Fibroblast of upper back skin (primary cell): Measurements from ENCODE around the gene FAM161A.
A peak's percentile ranks its signal among the peaks of the same experiment; 100 is the strongest.
"Not testable (repeated sequence)": the region's sequence is repeated elsewhere in the genome, so short reads cannot be mapped to it uniquely, and the experiment has no call there.

ENCODE experiments used
- DNase-seq: peaks from one replicate; pipeline ENCODE4 v3.0.0-alpha.2; 2013

Gene FAM161A, protein sequence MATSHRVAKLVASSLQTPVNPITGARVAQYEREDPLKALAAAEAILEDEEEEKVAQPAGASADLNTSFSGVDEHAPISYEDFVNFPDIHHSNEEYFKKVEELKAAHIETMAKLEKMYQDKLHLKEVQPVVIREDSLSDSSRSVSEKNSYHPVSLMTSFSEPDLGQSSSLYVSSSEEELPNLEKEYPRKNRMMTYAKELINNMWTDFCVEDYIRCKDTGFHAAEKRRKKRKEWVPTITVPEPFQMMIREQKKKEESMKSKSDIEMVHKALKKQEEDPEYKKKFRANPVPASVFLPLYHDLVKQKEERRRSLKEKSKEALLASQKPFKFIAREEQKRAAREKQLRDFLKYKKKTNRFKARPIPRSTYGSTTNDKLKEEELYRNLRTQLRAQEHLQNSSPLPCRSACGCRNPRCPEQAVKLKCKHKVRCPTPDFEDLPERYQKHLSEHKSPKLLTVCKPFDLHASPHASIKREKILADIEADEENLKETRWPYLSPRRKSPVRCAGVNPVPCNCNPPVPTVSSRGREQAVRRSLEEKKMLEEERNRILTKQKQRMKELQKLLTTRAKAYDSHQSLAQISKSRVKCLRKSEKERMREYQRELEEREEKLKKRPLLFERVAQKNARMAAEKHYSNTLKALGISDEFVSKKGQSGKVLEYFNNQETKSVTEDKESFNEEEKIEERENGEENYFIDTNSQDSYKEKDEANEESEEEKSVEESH

DNA sequence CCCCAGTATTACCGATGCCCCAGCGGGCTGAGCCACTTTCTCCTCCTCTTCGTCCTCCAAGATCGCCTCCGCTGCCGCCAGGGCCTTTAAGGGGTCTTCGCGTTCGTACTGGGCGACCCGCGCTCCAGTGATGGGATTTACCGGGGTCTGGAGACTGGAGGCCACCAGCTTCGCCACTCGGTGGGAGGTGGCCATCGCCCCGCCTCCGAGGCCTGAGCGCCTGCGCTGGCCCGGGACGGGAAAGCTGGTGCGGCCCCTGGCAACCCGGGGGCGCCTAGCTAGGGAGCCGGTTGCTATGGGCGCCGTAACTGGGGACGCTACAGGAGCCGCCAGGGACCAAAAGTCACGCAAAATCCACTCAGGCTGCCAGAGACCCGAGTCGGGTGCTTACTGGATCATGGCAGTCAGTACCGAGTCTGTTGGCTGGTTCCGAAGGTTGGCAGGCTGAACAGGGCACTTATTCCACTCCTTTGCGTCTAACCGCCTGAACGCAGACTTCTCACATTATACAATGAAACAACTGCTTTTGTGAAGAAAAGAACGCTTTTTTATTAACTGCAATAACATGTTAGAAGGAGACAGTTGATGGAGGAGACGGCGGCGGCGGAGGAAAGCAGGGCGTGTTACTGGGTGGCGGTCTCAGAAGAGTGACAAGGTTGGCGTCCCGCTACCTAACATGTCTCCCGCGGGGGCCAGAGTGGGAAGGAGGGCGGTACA is at the start of gene FAM161A:
Gene FAM161A, minus strand, starts transcription at position 214 of the 717 bp plus-strand sequence. Its CDS starts 19 bp downstream, at position 195.
- peak; percentile 86 for DNase-seq

GRCh38 chr2:61900281-61900680 is 46.4 kb upstream of the FAM161A start:
- no peak for DNase-seq

DNA sequence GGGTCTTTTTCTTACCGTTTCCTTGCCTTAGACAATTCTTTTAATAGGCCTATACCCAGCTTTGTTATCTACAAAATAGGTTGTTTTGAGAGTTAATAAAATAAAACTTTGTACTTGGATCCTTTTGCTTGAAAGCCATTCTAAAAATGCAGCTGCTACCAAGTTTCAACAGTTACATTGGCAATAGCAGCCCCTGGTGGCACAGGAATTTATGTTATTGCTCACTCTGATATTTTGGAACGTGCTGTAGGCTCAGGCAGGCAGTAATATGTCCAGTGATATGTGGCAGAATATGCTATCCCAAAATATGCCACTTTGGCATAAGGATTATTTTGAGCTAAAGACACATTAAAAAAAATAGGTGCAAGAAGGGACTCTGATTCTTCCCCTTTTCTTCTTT is 45.0 kb upstream of the FAM161A start:
- DNase-seq, result peak; percentile 15

DNA sequence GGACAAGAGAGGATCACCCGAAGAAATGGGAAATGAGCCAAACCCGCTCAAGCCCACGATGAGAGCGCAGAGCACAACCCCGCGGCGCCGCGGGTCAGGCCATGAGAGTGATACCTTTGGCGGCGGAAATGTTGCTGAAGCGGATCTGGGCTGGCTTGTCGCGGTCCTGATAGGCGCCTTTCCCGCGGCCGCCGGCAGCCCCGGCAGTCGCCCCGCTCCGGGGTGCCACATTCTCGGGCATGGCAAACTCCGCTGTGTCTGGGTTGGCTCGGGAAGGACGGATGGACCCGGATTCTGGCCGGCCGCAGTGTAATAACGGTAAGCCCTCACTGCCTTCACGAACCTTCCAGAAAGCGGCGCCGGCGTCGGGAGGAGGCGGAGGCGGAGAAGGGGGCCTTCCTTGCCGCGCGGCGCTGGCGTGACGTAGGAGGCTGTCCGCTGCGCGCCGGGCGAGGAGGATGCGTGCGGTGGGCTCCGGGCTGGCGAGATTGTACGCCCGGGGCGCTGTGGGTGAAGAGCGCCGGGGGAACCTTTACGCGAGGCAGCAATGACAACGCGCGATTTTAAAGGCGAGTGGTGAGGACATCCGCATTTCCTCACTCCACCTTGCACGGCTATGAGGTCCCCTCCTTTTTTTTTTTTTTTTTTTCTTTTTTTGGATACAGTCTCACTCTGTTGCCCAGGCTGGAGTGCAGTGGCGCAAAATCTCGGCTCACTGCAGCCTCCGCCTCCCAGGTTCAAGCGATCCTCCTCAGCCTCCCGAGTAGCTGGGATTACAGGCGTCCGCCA is 34.6 kb upstream of the FAM161A start, which contains the start of gene CCT4:
Gene CCT4, minus strand, starts transcription at position 390 of the 789 bp plus-strand sequence. Its CDS starts 149 bp downstream, at position 241.
- DNase-seq, result peak; percentile 82

- DNase-seq, result peak; percentile 37
These were observed 33.9 kb upstream of the FAM161A start for GRCh38 chr2:61887717-61888266.

DNA sequence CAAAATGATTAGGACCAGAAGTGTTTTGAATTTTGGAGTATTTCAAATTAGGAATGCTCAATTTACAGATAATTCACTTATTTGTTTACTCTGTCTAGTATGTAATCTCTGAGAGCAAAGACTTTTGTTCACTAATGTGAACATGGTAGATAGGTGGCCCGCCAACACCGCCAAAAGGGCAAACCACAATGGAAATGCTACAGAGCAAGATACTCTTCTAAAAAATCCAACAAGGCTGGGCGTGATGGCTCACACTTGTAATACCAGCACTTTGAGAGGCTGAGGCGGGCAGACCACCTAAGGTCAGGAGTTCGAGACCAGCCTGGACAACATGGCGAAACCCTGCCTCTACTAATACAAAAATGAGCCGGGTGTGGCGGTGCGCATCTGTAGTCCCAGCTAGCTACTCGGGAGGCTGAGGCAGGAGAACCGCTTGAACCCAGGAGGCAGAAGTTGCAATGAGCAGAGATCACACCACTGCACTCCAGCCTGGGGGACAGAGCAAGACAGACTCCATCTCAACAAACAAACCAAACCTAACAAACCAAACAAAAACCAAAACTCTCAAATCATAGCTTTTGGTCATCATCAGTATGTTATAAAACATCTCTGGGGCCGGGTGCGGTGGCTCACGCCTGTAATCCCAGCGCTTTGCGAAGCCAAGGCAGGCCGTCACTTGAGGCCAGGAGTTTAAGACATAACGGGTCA is 32.2 kb upstream of the FAM161A start:
- DNase-seq, result no peak

DNA sequence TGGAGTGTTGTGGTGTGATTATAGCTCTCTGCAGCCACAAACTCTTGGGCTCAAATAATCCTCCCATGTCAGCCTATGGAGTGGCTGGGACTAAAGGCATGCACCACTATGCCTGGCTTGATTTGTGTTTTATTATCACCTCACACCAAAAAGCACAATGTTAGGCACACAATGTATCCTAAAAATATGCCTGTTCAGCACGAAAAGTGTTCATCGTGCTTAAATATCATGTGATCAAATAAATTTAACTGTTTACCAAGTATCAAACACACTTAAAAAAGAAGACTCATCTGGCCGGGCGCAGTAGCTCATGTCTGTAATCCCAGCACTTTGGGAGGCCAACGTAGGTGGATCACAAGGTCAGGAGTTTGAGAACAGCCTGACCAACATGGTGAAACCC is 29.0 kb upstream of the FAM161A start:
- DNase-seq, result no peak

- not testable (repeated sequence) for DNase-seq
These were observed 25.5 kb upstream of the FAM161A start for GRCh38 chr2:61879351-61879750.

DNA sequence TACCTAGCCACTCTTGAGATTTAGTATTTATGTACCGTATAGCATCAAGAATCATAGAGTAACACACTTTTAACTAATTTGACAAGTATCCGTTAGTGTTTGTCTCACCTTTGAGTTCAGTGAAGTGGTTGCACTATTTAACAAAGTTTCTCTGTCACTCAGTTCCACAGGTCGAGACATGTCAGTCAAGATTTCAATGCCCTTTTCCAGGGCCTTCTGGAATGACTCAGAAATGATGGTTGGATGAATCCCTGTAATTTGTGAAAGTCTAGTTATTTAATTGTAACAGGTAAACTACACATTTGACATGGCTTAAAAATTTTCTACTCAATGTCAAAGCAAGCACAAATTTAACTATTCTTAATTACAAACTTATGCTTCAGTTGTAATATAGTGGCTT is 24.9 kb upstream of the FAM161A start:
- no peak for DNase-seq

GRCh38 chr2:61877571-61878245 is 23.8 kb upstream of the FAM161A start:
- DNase-seq, result no peak

DNA sequence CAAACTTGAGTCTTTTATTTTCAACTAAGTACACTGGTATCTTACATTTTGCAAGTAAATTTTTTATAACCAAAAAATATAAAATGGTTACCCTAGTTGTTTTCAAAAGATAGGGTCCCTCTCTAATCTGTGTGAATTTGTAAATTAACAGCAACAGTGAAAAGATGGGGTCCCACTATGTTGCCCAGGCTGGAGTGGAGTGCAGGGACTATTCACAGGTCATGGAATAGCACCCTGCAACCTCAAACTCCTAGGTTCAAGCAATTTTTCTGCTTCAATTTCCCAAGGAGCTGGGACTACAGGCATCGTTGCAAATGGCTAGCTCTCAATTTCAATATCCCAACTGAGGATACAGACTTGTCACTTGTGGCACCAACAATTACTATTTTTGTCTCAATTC is 22.5 kb upstream of the FAM161A start:
- no peak for DNase-seq

DNA sequence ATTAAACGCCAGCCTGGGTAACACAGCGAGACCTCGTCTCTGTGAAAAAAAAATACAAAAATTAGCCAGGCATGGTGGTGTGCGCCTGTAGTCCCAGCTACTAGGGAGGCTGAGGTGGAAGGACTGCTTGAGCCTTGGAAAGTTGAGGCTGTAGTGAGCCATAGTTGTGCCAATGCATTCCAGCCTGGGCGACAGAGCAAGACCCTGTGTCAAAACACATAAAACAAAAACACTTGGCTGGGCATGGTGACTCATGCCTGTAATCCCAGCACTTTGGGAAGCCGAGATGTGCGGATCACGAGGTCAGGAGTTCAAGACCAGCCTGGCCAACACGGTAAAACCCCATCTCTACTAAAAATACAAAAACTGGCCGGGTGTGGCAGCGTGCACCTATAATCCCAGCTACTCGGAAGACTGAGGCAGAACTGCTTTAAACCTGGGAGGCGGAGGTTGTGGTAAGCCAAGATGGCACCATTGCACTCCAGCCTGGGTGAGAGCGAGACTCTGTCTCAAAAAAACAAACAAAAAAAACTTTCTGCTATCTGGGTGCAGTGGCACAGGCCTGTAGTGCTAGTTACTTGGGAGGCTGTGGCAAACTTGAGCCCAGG is 12.7 kb upstream of the FAM161A start:
- not testable (repeated sequence) for DNase-seq

DNA sequence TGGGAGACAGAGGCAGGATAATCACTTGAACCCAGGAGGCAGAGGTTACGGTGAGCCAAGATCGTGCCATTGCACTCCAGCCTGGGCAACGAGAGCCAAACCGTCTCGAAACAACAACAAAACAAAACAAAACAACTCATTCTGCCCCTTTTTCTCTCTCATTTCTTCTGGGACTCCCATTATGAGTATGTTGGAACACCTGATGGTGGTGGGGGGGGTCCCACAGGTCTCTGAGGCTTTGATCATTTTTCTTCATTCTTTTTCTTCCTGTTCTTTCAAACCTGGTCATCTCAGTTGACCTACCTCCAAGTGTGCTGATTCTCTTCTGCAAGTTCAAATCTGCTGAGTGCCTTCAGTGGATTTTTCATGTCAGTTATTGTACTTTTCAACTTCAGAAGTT is 8.2 kb upstream of the FAM161A start:
- DNase-seq, result no peak

GRCh38 chr2:61857224-61857623 is 3.4 kb upstream of the FAM161A start:
- DNase-seq, result no peak

- no peak for DNase-seq
These were observed 1.4 kb upstream of the FAM161A start for GRCh38 chr2:61855318-61855613.

DNA sequence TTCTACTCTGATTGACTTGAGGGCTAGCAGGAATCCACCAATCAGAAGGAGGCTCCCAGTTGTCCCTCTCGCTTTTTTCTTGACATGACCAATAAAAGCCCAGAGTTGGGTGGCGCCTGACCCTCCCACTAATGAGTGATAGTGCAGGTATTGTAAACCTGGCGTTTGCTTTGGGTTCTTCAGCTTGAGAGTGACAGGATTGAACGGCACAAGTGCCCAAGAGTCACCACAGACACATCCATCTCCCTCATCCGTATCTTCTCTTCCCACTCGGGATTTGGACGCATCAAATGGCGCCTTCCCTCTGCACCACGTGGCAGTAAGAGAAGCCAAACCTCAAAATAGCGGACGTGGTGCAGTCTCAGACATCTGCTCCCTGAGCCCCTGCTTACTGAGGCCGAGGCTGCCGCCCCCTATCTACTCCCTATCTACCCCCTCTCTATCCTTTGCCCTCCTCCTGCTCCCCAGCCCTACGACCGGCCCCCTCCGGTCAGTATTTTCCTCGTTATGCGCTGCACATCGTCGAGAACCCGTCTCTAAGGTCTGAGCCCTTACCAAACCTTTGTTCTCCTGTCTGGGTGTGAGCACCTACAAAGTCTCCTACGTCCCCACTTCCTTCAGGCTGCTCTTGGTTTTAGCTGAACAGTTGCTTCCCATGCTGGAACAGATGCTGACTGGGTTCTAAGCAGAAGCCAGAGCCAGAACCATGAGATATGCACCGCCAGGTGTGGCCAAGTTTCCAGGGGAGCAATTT is 881 bp upstream of the FAM161A start:
- peak; percentile 96 for DNase-seq

GRCh38 chr2:61853086-61853846 is 594 bp downstream of the FAM161A start:
- no peak for DNase-seq

- not testable (repeated sequence) for DNase-seq
These were observed 2.6 kb downstream of the FAM161A start for GRCh38 chr2:61851270-61851669.

DNA sequence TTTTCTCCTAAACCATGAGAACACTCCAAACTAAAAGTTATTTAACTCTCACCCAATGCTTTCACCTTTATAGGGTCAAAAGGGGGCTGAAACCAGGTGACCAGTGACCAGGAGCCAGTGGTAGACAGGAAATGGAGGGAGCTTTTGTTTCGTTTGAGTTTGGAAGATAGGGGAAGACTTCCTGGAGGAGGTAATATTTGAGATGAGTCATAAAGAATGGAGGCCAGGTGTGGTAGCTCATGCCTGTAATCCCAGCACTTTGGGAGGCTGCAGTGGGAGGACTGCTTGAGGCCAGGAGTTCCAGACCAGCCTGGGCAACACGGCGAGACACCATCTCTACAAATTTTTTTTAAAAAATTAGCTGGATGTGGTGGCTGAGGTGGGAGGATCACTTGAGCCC is 8.5 kb downstream of the FAM161A start:
- DNase-seq, result no peak
